ENCODE results near the gene BCL2L1.
"Not testable (repeated sequence)": the region's sequence is repeated elsewhere in the genome, so short reads cannot be mapped to it uniquely, and the experiment has no call there.

The BCL2L1 gene

DNA sequence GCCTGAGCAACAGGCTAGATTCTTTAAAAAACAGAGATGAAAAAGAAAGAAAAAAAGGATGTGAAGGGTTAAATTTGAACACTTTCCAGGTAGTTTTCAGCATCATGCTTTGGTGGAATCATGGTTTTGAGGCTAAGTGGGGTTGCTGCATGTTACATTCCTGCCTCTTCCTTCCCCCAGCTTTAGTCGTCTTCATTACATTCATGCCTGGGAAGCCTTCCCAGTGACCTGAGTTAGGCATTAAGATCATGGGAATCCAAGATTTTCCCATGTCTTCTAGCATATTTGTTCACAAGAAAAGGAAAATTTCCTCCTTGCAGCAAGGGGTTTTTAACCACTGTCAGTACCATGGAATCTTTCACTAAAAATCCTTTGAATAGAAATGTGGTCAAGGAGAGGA, 28.5 kb upstream of the BCL2L1 start:
- peak overlapping the region in 1 of 2 donors; percentile 25 for H3K27ac ChIP-seq
- TF ChIP-seq CTCF (IDR thresholded peaks at IDR 0.05) = no peak

DNA sequence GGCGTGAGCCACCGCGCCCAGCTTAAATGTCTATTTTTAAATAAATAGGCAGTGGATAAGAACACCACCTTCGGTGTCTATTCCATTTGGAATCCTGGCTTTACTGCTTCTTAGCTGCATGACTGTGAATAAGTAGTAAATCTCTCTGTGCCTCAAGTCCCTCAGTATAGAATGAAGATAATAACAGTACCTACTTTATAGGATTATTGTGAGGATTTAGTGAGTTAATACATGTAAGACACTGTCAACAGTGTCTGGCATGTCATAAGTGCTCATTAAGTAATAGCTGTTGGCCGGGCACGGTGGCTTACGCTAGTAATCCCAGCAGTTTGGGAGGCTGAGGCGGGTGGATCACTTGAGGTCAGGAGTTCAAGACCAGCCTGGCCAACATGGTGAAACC, 26.6 kb upstream of the BCL2L1 start:
- no peak for DNase-seq
- no peak for TF ChIP-seq CTCF (IDR thresholded peaks at IDR 0.05)

More for the DNA sequence above, 28.5 kb upstream of the BCL2L1 start:
- H3K27me3 ChIP-seq = no peaks in the 10 kb centered on the region
- DNase-seq = no peak
- H3K9me3 ChIP-seq = no peaks in the 10 kb centered on the region
- no peak overlapping the region for H3K4me3 ChIP-seq
- intact Hi-C loops (cut with DNase I; ENCODE audit: low total_unique reads) = no loop called here
- no peaks in the 10 kb centered on the region for H3K36me3 ChIP-seq
- peaks cover 0 to 53% (median 19%) of the 10 kb centered on the region in 4 donors for H3K4me1 ChIP-seq

DNA sequence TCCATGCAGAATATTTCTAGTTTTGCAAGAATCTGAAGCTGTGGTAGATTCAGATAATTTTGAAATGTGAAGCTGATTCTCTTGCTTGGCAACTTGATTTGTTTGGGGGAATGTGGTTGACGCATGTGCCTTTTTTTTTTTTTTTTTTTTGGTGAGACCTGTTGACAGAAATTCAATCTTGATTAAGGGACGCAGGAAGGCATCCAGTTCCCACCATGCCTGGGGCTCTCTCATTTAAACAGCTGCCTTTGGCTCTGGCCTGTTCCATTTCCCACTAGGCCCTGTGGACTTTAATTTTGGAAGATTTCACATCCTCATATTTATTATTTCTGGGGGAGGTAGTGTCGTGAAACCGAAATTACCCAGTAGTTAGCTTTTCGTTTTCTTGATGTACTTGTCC, 25.0 kb upstream of the BCL2L1 start:
- DNase-seq = peak; percentile 54 to 81

More for the DNA sequence above, 26.6 kb upstream of the BCL2L1 start:
- H3K27me3 ChIP-seq = no peaks in the 10 kb centered on the region
- H3K27ac ChIP-seq = peak overlapping the region; percentile 39 to 71
- H3K9me3 ChIP-seq = no peaks in the 10 kb centered on the region
- H3K4me1 ChIP-seq = peaks cover 0 to 58% (median 21%) of the 10 kb centered on the region in 4 donors
- no peak overlapping the region for H3K4me3 ChIP-seq
- H3K36me3 ChIP-seq = no peaks in the 10 kb centered on the region
- intact Hi-C loops (cut with DNase I; ENCODE audit: low total_unique reads) = loop anchor here (10.0 kb wide), 1 partner anchor 66 kb away; the partner anchor contains the start of gene MYLK2

GRCh38 chr20:31747028-31747427, 24.4 kb upstream of the BCL2L1 start:
- not testable (repeated sequence) for H3K27me3 ChIP-seq, H3K4me3 ChIP-seq, H3K36me3 ChIP-seq, DNase-seq, H3K9me3 ChIP-seq
- H3K4me1 ChIP-seq = peaks cover 0 to 58% (median 21%) of the 10 kb centered on the region in 4 donors
- H3K27ac ChIP-seq = peak overlapping the region; percentile 30 to 71
- intact Hi-C loops (cut with DNase I; ENCODE audit: low total_unique reads) = loop anchor here (10.0 kb wide), 1 partner anchor 68 kb away; the partner anchor contains the start of gene MYLK2

More for the DNA sequence above, 25.0 kb upstream of the BCL2L1 start:
- Histone ChIP-seq H3K27ac (peak overlapping the region; percentile 71 to 75), H3K27me3 (no peaks in the 10 kb centered on the region), H3K4me1 (peaks cover 0 to 58% (median 21%) of the 10 kb centered on the region in 4 donors), H3K9me3 (no peaks in the 10 kb centered on the region), H3K36me3 (no peaks in the 10 kb centered on the region), H3K4me3 (no peak overlapping the region)
- TF ChIP-seq CTCF (IDR thresholded peaks at IDR 0.05) = no peak
- intact Hi-C loops (cut with DNase I; ENCODE audit: low total_unique reads) = loop anchor here (10.0 kb wide), 1 partner anchor 67 kb away; the partner anchor contains the start of gene MYLK2

DNA sequence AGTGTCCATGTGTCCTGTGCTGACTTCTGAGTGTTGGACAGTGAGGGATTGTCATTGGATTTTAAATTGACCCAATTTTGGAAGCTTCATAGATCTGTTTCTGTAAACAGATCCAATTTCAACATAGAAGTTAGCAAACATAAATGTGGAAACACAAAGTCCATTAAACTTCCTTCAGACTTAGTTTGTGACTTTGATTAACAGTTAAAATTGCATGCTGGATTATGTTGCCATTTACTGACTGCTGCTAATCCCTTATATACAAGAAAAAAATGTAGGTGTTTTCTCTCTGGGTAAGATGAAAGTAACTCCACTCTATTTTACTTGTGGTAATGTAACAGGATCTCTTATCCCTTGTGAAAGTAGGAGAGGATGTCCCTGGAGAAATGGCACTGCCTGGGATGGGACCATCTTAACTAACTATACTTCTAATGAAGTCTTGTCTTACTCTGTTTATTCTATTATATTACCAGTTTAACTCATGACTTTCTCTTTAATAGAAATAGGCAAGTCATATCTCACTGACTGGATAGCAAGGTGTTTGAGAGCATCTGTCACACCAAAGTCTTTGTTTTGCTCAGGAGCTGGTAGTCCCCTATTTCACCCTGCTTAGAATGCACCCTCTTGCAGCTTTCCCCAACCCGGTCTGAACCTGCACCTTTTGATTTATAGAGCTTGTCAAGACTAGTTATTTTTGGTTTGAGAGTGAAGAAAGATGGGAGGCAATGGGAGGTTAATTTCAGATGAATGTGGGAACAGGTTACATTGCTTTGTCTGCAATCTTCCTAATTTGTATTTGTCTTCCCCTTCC, 23.6 kb upstream of the BCL2L1 start:
- no peak overlapping the region for H3K4me3 ChIP-seq
- H3K36me3 ChIP-seq = no peaks in the 10 kb centered on the region
- peak overlapping the region; percentile 30 to 71 for H3K27ac ChIP-seq
- no peak for TF ChIP-seq CTCF (IDR thresholded peaks at IDR 0.05)
- no peaks in the 10 kb centered on the region for H3K9me3 ChIP-seq
- DNase-seq = no peak
- intact Hi-C loops (cut with DNase I; ENCODE audit: low total_unique reads) = loop anchor here (10.0 kb wide), 1 partner anchor 69 kb away; the partner anchor contains the start of gene MYLK2
- peaks cover 0 to 52% (median 21%) of the 10 kb centered on the region in 4 donors for H3K4me1 ChIP-seq
- H3K27me3 ChIP-seq = no peaks in the 10 kb centered on the region
